Measurements from ENCODE around the gene GMDS.

GRCh38 chr6:1896897-1897296 lies 348.5 kb downstream of the GMDS start:
- TF ChIP-seq POLR2A (IDR thresholded peaks at IDR 0.05; ENCODE audit: low read depth, low read length) (no peak), CTCF (IDR thresholded peaks at IDR 0.05; ENCODE audit: extremely low read depth in 1 of 2, insufficient read depth in 1 of 2, low read depth in 1 of 2, low read length in 2 of 2) (no peak)

Data from endothelial cell of umbilical vein (primary cell).